ENCODE data around the gene PAFAH1B2. TPM values are rescaled to one million over a fixed set of nuclear protein-coding genes. Genes with fewer than 3 reads are reported as not detected.
A peak's percentile ranks its signal among the peaks of the same experiment; 100 is the strongest.
"Not testable (repeated sequence)": the region's sequence is repeated elsewhere in the genome, so short reads cannot be mapped to it uniquely, and the experiment has no call there.

Gene PAFAH1B2
- total RNA-seq, 1 experiment from 2014 or later: 117 TPM

- DNase-seq (ENCODE audit: low read depth): no peak
Observed at GRCh38 chr11:117172724-117173421, 28.8 kb downstream of the PAFAH1B2 start.

- no peak for DNase-seq (ENCODE audit: low read depth)
Observed at GRCh38 chr11:117175104-117175503, 31.0 kb downstream of the PAFAH1B2 start.

- no peak for DNase-seq (ENCODE audit: low read depth)
Observed at GRCh38 chr11:117175781-117176180, 31.7 kb downstream of the PAFAH1B2 start.

- DNase-seq (ENCODE audit: low read depth): no peak
Observed at GRCh38 chr11:117176186-117176585, 32.1 kb downstream of the PAFAH1B2 start.

- no peak for DNase-seq (ENCODE audit: low read depth)
Observed at GRCh38 chr11:117177534-117178209, 33.6 kb downstream of the PAFAH1B2 start.

GRCh38 chr11:117178210-117179034 lies 34.3 kb downstream of the PAFAH1B2 start, which contains the start of gene SIDT2:
Gene SIDT2, plus strand, starts transcription at chr11:117178743. Its CDS starts 521 bp downstream, at chr11:117179264.
- peak; percentile 90 for DNase-seq (ENCODE audit: low read depth)

- DNase-seq (ENCODE audit: low read depth): peak; percentile 70
Observed at GRCh38 chr11:117179048-117179999, 35.2 kb downstream of the PAFAH1B2 start.

GRCh38 chr11:117180020-117180419 lies 35.9 kb downstream of the PAFAH1B2 start:
- DNase-seq (ENCODE audit: low read depth): no peak

- DNase-seq (ENCODE audit: low read depth): peak; percentile 78
Observed at GRCh38 chr11:117180661-117181585, 36.8 kb downstream of the PAFAH1B2 start.

GRCh38 chr11:117181586-117182550 lies 37.8 kb downstream of the PAFAH1B2 start:
- no peak for DNase-seq (ENCODE audit: low read depth)

- no peak for DNase-seq (ENCODE audit: low read depth)
Observed at GRCh38 chr11:117182551-117182935, 38.5 kb downstream of the PAFAH1B2 start.

- not testable (repeated sequence) for DNase-seq (ENCODE audit: low read depth)
Observed at GRCh38 chr11:117183178-117183577, 39.1 kb downstream of the PAFAH1B2 start.

- DNase-seq (ENCODE audit: low read depth): no peak
Observed at GRCh38 chr11:117183724-117184349, 39.8 kb downstream of the PAFAH1B2 start.

- no peak for DNase-seq (ENCODE audit: low read depth)
Observed at GRCh38 chr11:117185736-117186430, 41.8 kb downstream of the PAFAH1B2 start.

- no peak for DNase-seq (ENCODE audit: low read depth)
Observed at GRCh38 chr11:117186431-117186761, 42.3 kb downstream of the PAFAH1B2 start.

GRCh38 chr11:117187007-117187406 lies 42.9 kb downstream of the PAFAH1B2 start:
- no peak for DNase-seq (ENCODE audit: low read depth)

GRCh38 chr11:117187428-117187798 lies 43.3 kb downstream of the PAFAH1B2 start:
- no peak for DNase-seq (ENCODE audit: low read depth)

Data from LHCN-M2 (cell line).